Endothelial cell of umbilical vein (primary cell): ENCODE data around the gene GOLT1A.

Source experiments
- CTCF ChIP-seq, 2 donors: IDR thresholded peaks; 1 replicate in 1 of 2; 2 replicates in 1 of 2; pipeline ENCODE4 v1.5.1; 2011; ENCODE audit warnings: low read length in 2 of 2, mild to moderate bottlenecking in 2 of 2, moderate library complexity in 2 of 2, control low read depth in 1 of 2, inconsistent platforms in 1 of 2, low read depth in 1 of 2; ENCODE audit not compliant: insufficient read depth in 1 of 2; ENCODE audit errors: extremely low read depth in 1 of 2
- JUN ChIP-seq: IDR thresholded peaks from 2 replicates; pipeline ENCODE4 v1.6.1; 2011; ENCODE audit warnings: borderline replicate concordance, low read depth; ENCODE audit not compliant: insufficient read length, insufficient read depth
- MAX ChIP-seq: IDR thresholded peaks from 2 replicates; pipeline ENCODE4 v1.6.1; 2011; ENCODE audit not compliant: insufficient read depth, insufficient read length
- MYC ChIP-seq: IDR thresholded peaks from one replicate; pipeline ENCODE4 v1.6.1; 2011; ENCODE audit warnings: mild to moderate bottlenecking, low read depth, low read length
- POLR2A ChIP-seq: IDR thresholded peaks from 2 replicates; pipeline ENCODE4 v1.6.1; 2012; ENCODE audit warnings: low read depth, mild to moderate bottlenecking, control low read depth, low read length
- POLR2AphosphoS5 ChIP-seq: IDR thresholded peaks from 2 replicates; pipeline ENCODE4 v1.6.1; 2012; ENCODE audit warnings: low read depth, mild to moderate bottlenecking, control low read depth, low read length, moderate library complexity; ENCODE audit not compliant: insufficient read depth

- TF ChIP-seq CTCF (IDR thresholded peaks at IDR 0.05; ENCODE audit: extremely low read depth in 1 of 2, insufficient read depth in 1 of 2, low read depth in 1 of 2, low read length in 2 of 2) (no peak), POLR2A (no peak), POLR2AphosphoS5 (no peak), JUN (no peak), MYC (no peak), MAX (no peak)
Observed at GRCh38 chr1:204161609-204162493, 51.9 kb downstream of the GOLT1A start.
